ENCODE data around the gene CCDC27. TPM values are rescaled to one million over a fixed set of nuclear protein-coding genes. Genes with fewer than 3 reads are reported as not detected.

The CCDC27 gene
- total and polyA plus RNA-seq, 2 of the 13 experiments (the other 11 are each of a cell fraction or from before 2014, with no cell fraction given) = not detected

- TF ChIP-seq KLF6 (CRISPR knock-in tag; IDR thresholded peaks at IDR 0.05) = no peak
- no peak for TF ChIP-seq GFI1 (CRISPR knock-in tag; IDR thresholded peaks at IDR 0.05; ENCODE audit: borderline replicate concordance)
- no peak for TF ChIP-seq ZNF263 (CRISPR knock-in tag; IDR thresholded peaks at IDR 0.05)
- no peak for TF ChIP-seq HNF4A (CRISPR knock-in tag; IDR thresholded peaks at IDR 0.05)
- no peak for TF ChIP-seq MIER2 (CRISPR knock-in tag; IDR thresholded peaks at IDR 0.05)
- TF ChIP-seq ZFP82 (CRISPR knock-in tag; IDR thresholded peaks at IDR 0.05; ENCODE audit: borderline replicate concordance) = no peak
- no peak for TF ChIP-seq RELA (CRISPR knock-in tag; IDR thresholded peaks at IDR 0.05)
- 0 out of 2 replicates have a peak, but pooled peaks have one; percentile 31 for TF ChIP-seq RBFOX2 (IDR thresholded peaks at IDR 0.05; ENCODE audit: low read depth, low read length)
- no peak for TF ChIP-seq ZNF615 (CRISPR knock-in tag; IDR thresholded peaks at IDR 0.05; ENCODE audit: borderline replicate concordance)
Measured at GRCh38 chr1:3783651-3784474, 31.6 kb downstream of the CCDC27 start (continued).

DNA sequence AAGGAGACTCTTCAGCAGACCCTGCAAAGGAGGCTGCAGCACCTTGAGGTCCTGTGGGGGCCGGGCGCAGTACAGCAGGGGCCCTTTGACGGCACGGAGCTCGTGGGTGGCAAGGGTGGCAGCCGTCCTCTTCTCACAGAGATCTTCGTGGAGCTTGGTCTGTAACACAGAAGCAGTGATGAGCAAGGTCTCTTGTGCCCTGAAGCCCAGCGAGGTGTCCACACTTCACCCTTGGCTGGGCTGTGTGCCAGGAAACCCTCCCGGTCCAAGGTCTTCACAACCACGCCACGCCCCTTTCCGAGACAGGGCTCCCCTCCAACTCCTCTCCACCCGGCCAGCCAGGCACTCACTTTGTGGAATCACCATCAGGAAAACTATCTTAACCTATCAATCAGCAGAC is 32.8 kb downstream of the CCDC27 start:
- Histone ChIP-seq H3K4me3 (replicated peaks in 1 of 3; ENCODE audit: insufficient read depth in 1 of 3, low read depth in 2 of 3, low read length in 3 of 3) (no peak overlapping the region), H3K4me1 (ENCODE audit: insufficient read depth, low read length) (peaks cover 25% of the 10 kb centered on the region), H3K79me2 (ENCODE audit: insufficient read depth, low read length) (peaks cover 14% of the 10 kb centered on the region), H3K9ac (ENCODE audit: insufficient read depth, low read depth, low read length) (no peak overlapping the region), H3K27me3 (ENCODE audit: control insufficient read depth in 1 of 2, insufficient read depth in 2 of 2, low read length in 2 of 2) (no peaks in the 10 kb centered on the region), H3K27ac (ENCODE audit: extremely low read length, insufficient read depth, low read length) (peak overlapping the region; percentile 47), H2AFZ (ENCODE audit: low read length) (no peak overlapping the region), H4K20me1 (ENCODE audit: insufficient read depth, low read length) (no peaks in the 10 kb centered on the region), H3K36me3 (replicated peaks in 1 of 2; ENCODE audit: control insufficient read depth in 1 of 2, insufficient read depth in 2 of 2, low read length in 2 of 2) (peaks cover 22 to 62% of the 10 kb centered on the region in 2 experiments), H3K9me3 (ENCODE audit: low read length) (no peaks in the 10 kb centered on the region), H3K4me2 (ENCODE audit: low read depth, low read length) (peak overlapping the region; percentile 15)
- CTCF ChIA-PET (ENCODE audit: low intra/inter-chr PET ratio, low total read pairs) = interaction anchor here (1.7 kb wide), 2 partner anchors 11 to 16 kb away, joined by 5 to 10 read pairs; partner anchors contain the start of gene LRRC47
- POLR2A ChIA-PET = interaction anchor here (1.0 to 2.4 kb wide), 5 partner anchors 9 to 14 kb away, joined by 4 to 19 read pairs (median 10); partner anchors contain the start of gene LRRC47
- 23% methylated on average over 7 of the region's 13 CpGs for WGBS (ENCODE audit: low lambda C conversion rate)
- ATAC-seq (peak; percentile 83), DNase-seq (ENCODE audit: low spot score) (peak; percentile 89), FAIRE-seq (peak; percentile 84)
- in situ Hi-C loops (cut with HindIII; ENCODE audit: extremely low pct_ligation_motif_present, low pct_unique_long_range_greater_than_20kb) (no loop called here), intact Hi-C loops (cut with micrococcal nuclease; ENCODE audit: unreplicated experiment) (loop anchor here (1.0 kb wide), 1 partner anchor 16 kb away; no protein-coding TSS in a partner anchor)
- no TSS peak for BruUV-seq (replicated peaks)
- TF ChIP-seq, protein P1, sequence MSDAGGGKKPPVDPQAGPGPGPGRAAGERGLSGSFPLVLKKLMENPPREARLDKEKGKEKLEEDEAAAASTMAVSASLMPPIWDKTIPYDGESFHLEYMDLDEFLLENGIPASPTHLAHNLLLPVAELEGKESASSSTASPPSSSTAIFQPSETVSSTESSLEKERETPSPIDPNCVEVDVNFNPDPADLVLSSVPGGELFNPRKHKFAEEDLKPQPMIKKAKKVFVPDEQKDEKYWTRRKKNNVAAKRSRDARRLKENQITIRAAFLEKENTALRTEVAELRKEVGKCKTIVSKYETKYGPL (CRISPR knock-in tag; IDR thresholded peaks at IDR 0.05) = no peak
- no peak for TF ChIP-seq MAZ (IDR thresholded peaks at IDR 0.05; ENCODE audit: borderline replicate concordance, low read depth, low read length)
- TF ChIP-seq MAZ (CRISPR knock-in tag; IDR thresholded peaks at IDR 0.05; ENCODE audit: low read depth) = 0 out of 2 replicates have a peak, but pooled peaks have one; percentile 19
- TF ChIP-seq MAX (IDR thresholded peaks at IDR 0.05) = peak; percentile 44; the same call in 1 of the 2 replicates
- TF ChIP-seq MLX (CRISPR knock-in tag; IDR thresholded peaks at IDR 0.05) = no peak
- peak; percentile 20 for TF ChIP-seq HNRNPLL (IDR thresholded peaks at IDR 0.05; ENCODE audit: low read depth, low read length, poor library complexity, severe bottlenecking)
- peak; percentile 32; the same call in 1 of the 2 replicates for TF ChIP-seq ZBTB7B (CRISPR knock-in tag; IDR thresholded peaks at IDR 0.05)
- TF ChIP-seq, protein P2, sequence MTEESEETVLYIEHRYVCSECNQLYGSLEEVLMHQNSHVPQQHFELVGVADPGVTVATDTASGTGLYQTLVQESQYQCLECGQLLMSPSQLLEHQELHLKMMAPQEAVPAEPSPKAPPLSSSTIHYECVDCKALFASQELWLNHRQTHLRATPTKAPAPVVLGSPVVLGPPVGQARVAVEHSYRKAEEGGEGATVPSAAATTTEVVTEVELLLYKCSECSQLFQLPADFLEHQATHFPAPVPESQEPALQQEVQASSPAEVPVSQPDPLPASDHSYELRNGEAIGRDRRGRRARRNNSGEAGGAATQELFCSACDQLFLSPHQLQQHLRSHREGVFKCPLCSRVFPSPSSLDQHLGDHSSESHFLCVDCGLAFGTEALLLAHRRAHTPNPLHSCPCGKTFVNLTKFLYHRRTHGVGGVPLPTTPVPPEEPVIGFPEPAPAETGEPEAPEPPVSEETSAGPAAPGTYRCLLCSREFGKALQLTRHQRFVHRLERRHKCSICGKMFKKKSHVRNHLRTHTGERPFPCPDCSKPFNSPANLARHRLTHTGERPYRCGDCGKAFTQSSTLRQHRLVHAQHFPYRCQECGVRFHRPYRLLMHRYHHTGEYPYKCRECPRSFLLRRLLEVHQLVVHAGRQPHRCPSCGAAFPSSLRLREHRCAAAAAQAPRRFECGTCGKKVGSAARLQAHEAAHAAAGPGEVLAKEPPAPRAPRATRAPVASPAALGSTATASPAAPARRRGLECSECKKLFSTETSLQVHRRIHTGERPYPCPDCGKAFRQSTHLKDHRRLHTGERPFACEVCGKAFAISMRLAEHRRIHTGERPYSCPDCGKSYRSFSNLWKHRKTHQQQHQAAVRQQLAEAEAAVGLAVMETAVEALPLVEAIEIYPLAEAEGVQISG (CRISPR knock-in tag; IDR thresholded peaks at IDR 0.05) = peak; percentile 33; the same call in 1 of the 2 replicates
- TF ChIP-seq SOX6 (IDR thresholded peaks at IDR 0.05) = no peak
- TF ChIP-seq SOX6 (CRISPR knock-in tag; IDR thresholded peaks at IDR 0.05) = peak; percentile 45; the same call in 1 of the 2 replicates
